Measurements from ENCODE around the gene ZNF837. TPM values are rescaled to one million over a fixed set of nuclear protein-coding genes. Genes with fewer than 3 reads are reported as not detected.
A peak's percentile ranks its signal among the peaks of the same experiment; 100 is the strongest.

Gene ZNF837
- total RNA-seq, 2 donors from 2014 or later: 0.71 to 0.86 TPM

DNA sequence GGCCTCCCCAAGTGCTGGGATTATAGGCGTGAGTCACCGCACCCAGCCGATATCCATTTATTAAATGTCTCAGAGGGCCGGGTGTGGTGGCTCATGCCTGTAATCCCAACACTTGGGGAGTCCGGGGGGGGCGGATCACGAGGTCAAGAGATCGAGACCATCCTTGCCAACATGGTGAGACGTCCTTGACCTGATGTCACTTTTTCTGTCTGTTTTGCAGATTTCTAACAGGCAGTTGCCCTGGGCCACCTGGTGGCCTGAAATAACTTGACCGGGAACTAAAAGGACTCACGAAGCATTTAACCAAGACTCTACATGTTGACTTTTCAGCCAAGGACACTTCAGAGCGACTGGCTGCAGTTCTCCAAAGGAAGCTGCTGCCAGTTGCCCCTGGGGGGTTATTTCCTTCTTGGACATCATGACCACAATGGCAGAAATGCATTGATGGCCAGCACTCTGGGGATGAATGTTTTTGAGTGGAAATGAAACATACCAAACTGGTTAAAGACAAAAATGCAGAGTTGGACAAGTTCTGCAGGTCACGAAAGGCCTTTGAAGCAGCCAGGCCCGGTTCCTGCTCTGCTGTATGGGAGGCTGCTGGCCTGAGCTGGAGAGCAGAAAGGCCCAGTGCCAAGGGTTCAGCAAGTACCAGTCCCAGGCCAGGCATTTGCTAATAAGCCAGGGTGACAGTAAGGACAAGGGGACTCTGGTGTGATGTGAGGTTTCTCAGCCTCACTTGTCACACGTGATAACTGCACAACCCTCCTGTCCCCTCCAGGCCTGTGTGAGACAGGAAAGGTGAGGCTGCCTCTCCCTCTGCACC is 8.3 kb downstream of the ZNF837 start:
- ATAC-seq (no peak), DNase-seq (ENCODE audit: low spot score) (no peak)
- Mint-ChIP-seq H3K9me3 (no peaks in the 10 kb centered on the region), H3K27me3 (no peaks in the 10 kb centered on the region), H3K4me3 (no peak overlapping the region), H3K4me1 (ENCODE audit: low read depth in 2 of 2) (peaks cover 0 to 3% of the 10 kb centered on the region in 2 donors), H3K36me3 (no peaks in the 10 kb centered on the region), H3K27ac (no peak overlapping the region)

DNA sequence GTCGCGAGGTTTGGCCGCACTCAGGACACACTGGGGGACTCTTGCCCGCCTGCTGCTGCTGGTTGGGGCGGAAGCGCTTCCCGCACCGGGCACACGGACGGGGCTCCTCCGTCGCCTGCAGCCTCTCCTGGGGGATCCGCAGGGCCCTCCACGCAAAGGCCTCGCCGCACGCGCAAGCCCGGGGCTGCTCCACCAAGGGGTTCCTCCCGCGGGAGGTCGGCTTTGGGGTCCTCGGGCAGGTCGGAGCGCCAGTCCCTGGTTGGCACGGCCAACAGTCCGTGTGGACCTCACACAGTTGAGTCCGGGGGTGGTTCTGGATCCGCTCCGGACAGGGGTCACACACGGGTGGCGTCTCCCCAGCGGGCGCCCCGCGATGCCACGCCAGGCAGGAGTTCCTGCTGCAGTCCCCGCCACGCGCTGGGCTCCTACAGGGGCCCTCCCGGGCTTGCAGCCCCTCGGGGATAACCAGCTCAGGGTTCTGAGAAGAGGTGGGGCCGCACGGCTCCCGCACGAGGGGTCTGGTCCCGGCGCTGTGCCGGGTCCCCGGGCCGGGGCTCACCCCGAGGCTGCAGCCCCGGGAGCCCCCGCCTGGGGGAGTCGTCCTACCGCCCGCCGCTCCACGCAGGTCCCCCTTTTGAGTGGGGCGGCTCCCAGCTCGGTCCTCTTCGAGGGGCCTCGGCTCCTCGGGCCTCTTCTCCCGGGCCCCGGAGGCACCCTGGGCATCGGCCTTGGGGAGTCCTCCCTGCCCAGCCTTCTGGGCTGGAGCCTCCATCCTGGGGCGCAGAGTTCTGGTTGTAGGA is 12.1 kb downstream of the ZNF837 start:
- no peaks in the 10 kb centered on the region for H3K9me3 Mint-ChIP-seq
- H3K27me3 Mint-ChIP-seq: no peaks in the 10 kb centered on the region
- H3K27ac Mint-ChIP-seq: no peak overlapping the region
- no peaks in the 10 kb centered on the region for H3K4me1 Mint-ChIP-seq (ENCODE audit: low read depth in 2 of 2)
- no peaks in the 10 kb centered on the region for H3K36me3 Mint-ChIP-seq
- ATAC-seq (no peak), DNase-seq (ENCODE audit: low spot score) (peak; percentile 56)
- H3K4me3 Mint-ChIP-seq: no peak overlapping the region

DNA sequence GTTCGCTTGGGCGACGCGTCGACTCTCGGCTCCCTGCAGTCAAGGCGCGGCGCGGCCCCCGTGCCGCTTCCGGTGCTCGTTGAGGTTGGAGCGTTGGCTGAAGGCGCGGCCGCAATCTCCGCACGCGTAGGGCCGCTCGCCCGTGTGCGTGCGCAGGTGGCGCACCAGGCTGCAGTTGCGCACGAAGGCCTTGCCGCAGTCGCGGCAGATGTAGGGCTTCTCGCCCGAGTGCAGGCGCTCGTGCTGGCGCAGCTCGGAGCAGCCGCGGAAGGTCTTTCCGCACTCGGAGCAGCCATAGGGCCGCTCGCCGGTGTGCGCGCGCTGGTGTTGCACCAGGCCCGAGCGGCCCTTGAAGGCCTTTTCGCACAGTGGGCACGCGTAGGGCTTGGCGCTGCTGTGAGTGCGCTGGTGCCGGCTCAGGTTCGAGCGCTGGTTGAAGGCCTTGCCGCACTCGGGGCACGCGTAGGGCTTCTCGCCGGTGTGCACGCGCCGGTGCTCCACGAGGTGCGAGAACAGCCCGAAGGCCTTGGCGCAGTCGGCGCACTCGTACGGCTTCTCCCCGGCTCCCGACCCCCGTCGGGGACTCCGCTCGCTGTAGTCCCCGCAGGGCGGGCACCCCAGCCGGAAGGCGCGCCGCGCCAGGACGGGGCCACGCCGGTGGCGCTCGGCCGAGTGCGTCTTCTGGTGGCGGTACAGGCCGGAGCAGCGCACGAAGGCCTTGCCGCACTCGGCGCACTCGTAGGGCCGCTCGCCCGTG is 13.0 kb downstream of the ZNF837 start:
- H3K4me3 Mint-ChIP-seq: no peak overlapping the region
- H3K9me3 Mint-ChIP-seq: no peaks in the 10 kb centered on the region
- H3K4me1 Mint-ChIP-seq (ENCODE audit: low read depth in 2 of 2): peaks cover 0 to 1% of the 10 kb centered on the region in 2 donors
- no peak overlapping the region for H3K27ac Mint-ChIP-seq
- peak; percentile 56 for DNase-seq (ENCODE audit: low spot score)
- no peak for ATAC-seq
- H3K27me3 Mint-ChIP-seq: no peaks in the 10 kb centered on the region
- no peaks in the 10 kb centered on the region for H3K36me3 Mint-ChIP-seq

DNA sequence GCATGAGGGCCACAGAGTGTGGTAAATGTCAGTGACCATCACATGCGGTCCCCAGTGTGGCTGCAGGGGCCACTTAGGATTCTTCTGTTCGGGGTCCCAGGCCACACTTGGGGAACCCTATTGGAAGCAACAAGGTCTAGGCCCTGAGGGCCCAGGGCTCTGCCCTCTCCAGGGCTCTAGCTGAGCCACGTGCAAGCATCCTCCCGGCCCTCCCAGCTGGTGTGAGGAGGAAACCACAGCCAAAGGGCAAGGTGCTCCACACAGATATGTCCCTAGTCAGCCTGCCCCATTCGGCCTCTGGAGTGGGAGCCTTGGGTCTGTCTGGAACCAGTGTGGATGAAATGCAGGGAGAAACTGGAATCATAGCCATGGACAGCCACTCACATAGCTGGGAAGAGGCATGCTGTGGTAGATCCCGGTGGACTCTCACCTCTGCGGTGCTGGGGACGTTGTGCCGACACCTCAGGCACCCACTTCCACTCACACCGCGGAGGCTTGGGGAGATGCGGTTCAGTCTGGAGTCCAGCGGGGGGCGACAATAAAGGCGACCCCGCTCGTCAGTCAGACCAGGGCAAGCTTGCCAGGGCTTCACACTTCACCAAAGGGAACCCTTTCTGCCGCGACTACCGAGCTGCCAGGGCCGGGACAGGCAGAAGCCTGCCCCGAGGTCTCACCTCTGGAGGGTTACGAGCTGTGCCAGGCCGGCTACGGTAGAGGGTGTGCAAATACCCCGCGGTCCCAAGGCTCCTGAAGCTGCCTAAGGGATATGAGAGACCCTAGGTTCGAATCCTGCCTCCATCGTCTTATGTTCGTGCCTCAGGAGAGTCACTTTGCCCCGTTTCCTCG is 14.0 kb downstream of the ZNF837 start:
- peaks cover 4 to 8% of the 10 kb centered on the region in 2 donors for H3K4me1 Mint-ChIP-seq (ENCODE audit: low read depth in 2 of 2)
- no peaks in the 10 kb centered on the region for H3K27me3 Mint-ChIP-seq
- ATAC-seq (no peak), DNase-seq (ENCODE audit: low spot score) (peak; percentile 57)
- no peaks in the 10 kb centered on the region for H3K36me3 Mint-ChIP-seq
- H3K27ac Mint-ChIP-seq: no peak overlapping the region
- no peak overlapping the region for H3K4me3 Mint-ChIP-seq
- no peaks in the 10 kb centered on the region for H3K9me3 Mint-ChIP-seq

DNA sequence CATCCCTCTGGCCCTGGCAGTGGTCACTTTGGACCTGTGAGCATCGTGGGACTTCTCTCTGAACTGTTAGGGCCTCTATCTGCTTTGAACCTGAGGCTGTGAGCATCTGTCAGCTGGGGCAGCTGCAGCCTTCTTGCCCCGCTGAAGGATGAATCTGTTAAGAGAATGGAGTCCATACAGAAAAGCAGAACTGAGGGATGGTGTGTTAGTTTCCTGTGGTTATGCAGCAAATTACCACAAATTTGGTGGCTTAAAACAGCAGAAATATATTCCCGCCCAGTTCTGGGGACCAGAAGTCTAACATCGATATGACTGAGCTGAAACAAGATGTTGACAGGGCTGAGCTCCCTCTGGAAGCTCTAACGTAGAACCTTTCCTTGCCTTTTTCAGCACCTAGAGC is 16.7 kb downstream of the ZNF837 start:
- H3K4me1 Mint-ChIP-seq (ENCODE audit: low read depth in 2 of 2): peaks cover 7 to 10% of the 10 kb centered on the region in 2 donors
- H3K27ac Mint-ChIP-seq: no peak overlapping the region
- H3K27me3 Mint-ChIP-seq: no peaks in the 10 kb centered on the region
- no peaks in the 10 kb centered on the region for H3K9me3 Mint-ChIP-seq
- no peak overlapping the region for H3K4me3 Mint-ChIP-seq
- ATAC-seq: no peak
- DNase-seq (ENCODE audit: low spot score): no peak
- H3K36me3 Mint-ChIP-seq: no peaks in the 10 kb centered on the region

DNA sequence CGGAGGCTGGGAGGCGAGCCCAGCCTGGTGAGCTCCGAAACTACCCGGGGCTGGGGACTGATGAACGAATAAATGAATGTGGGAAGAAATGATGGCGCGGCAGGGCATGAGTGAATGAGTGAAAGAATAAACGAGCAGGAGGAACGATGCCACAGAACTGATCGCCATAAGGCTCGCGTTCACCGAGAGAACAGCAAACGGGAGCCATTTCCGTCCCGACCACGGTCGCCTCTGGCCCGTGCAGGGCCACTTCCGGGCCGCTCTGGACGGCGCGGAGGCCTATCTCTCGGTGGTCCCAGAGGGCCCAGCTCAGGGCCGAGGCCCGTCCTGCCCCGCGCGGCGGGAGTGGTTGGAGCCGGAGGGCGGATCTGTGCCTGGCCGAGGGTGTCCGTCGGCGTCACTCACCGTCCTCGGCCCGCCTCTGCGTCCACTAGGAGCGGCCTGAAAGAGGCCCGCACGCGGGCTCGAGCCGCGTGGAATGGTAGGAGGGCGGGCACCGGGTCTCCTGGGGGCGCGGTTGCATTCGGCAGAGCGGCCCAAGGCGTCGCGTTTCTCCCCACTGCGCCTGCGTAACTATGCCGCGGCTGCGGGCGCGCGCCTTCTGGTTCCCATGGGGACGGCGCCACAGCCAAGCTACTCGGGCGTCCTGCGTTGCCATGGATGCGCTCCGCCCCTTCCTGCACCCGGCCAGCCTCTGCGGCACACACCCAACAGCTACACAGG is 18.4 kb downstream of the ZNF837 start, which contains the start of gene ZNF497:
ZNF497 (minus strand) TSS at position 480 of the 723 bp plus-strand sequence. CDS start 5,116 bp downstream, outside the sequence.
- H3K4me3 Mint-ChIP-seq: peak within 1 kb of the TSS; percentile 99
- peak within 1 kb of the TSS; percentile 79 to 93 for H3K27ac Mint-ChIP-seq
- peaks cover 7 to 10% of the 10 kb centered on the region in 2 donors for H3K4me1 Mint-ChIP-seq (ENCODE audit: low read depth in 2 of 2)
- no peaks in the 10 kb centered on the region for H3K9me3 Mint-ChIP-seq
- H3K36me3 Mint-ChIP-seq: no peaks in the 10 kb centered on the region
- peak; percentile 95 to 96 for ATAC-seq
- DNase-seq (ENCODE audit: low spot score): peak; percentile 99
- no peaks in the 10 kb centered on the region for H3K27me3 Mint-ChIP-seq

DNA sequence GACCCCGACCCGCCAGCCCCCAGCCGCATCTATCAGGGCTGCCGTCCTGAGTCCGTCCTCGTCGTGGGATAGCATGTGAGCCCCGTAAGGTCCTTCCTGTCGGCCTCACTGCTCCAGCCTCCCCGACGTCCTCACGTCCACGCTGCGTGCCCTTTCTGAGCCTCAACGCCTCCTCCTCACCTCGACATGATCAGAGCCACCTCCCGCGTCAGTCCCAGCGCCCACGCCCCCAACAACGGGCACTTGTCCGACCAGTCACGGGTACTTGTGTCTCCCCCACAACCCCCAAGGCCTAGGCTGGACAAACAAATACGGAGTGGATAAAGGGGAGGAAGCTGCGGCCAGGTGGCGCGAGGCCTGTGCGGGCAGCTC is 18.9 kb downstream of the ZNF837 start:
- no peaks in the 10 kb centered on the region for H3K9me3 Mint-ChIP-seq
- H3K36me3 Mint-ChIP-seq: no peaks in the 10 kb centered on the region
- H3K27ac Mint-ChIP-seq: peak overlapping the region; percentile 79 to 93
- DNase-seq (ENCODE audit: low spot score) (peak; percentile 62), ATAC-seq (peak in 1 of 2 donors; percentile 28)
- H3K27me3 Mint-ChIP-seq: no peaks in the 10 kb centered on the region
- peaks cover 7 to 10% of the 10 kb centered on the region in 2 donors for H3K4me1 Mint-ChIP-seq (ENCODE audit: low read depth in 2 of 2)
- H3K4me3 Mint-ChIP-seq: peak overlapping the region; percentile 99

DNA sequence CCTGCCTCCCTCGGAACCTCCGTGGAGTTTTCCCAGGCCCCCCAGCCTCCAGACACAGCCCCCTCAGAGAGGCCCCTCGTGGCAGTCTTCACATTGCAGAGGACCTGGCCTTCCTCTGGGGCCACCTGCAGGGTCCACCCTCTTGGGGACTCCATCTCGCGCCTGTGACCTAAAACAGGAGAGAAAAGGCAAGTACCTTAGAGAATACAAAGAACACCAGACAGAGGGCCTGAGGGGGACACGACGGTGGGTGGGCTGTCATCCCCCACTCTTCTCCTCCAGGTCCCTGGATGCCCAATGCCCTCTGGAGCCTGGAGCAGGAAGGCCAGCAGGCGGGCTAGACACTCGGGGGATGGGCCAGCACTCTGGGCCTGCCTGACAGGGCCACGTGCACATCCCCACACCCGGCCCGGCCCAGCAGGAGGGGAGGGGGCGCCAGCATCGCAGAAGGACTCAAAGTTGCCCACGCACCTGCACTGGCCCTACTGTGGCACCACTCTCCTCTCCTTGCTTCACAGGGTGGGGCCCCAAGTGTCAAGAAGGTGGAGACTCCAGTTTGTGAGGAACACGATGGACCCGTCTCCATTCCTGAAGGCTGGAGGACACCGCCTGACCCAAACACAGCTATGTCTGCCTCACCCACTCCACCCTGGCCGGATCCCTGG is 23.2 kb downstream of the ZNF837 start:
- Mint-ChIP-seq H3K27ac (no peak overlapping the region), H3K4me3 (no peak overlapping the region), H3K9me3 (no peaks in the 10 kb centered on the region), H3K27me3 (no peaks in the 10 kb centered on the region), H3K36me3 (no peaks in the 10 kb centered on the region), H3K4me1 (ENCODE audit: low read depth in 2 of 2) (peaks cover 7 to 9% of the 10 kb centered on the region in 2 donors)
- DNase-seq (ENCODE audit: low spot score) (no peak), ATAC-seq (no peak)

DNA sequence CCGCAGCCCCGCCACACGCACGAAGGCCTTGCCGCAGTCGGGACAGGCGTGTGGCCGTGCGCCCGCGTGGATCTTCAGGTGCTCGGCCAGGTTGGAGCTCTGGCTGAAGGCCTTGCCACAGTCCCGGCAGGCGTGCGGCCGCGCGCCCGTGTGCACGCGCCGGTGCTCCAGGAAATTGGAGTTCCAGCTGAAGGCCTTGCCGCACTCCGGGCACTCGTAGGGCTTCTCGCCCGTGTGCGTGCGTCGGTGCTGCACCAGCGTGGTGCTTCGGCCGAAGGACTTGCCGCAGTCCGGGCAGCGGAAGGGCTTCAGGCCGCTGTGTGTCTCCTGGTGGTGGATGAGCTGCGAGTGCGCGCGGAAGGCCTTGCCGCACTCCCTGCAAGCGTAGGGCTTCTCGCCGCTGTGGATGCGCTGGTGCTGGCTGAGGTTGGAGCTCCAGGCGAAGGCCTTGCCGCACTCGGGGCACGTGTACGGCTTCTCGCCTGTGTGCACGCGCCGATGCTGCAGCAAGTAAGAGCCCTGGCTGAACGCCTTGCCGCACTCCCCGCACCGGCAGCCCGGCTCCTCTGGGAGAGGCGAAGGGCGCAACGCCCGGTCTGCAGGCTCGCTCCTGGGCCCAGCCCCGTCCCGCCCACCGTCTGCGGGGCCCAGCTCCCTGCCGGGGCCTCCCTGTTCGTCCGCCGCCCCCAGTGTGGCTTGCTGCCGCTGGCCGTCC is 23.9 kb downstream of the ZNF837 start:
- Mint-ChIP-seq H3K36me3 (no peaks in the 10 kb centered on the region), H3K9me3 (no peaks in the 10 kb centered on the region), H3K27ac (no peak overlapping the region), H3K4me1 (ENCODE audit: low read depth in 2 of 2) (peaks cover 4 to 6% of the 10 kb centered on the region in 2 donors), H3K27me3 (no peaks in the 10 kb centered on the region), H3K4me3 (no peak overlapping the region)
- ATAC-seq (no peak), DNase-seq (ENCODE audit: low spot score) (no peak)

DNA sequence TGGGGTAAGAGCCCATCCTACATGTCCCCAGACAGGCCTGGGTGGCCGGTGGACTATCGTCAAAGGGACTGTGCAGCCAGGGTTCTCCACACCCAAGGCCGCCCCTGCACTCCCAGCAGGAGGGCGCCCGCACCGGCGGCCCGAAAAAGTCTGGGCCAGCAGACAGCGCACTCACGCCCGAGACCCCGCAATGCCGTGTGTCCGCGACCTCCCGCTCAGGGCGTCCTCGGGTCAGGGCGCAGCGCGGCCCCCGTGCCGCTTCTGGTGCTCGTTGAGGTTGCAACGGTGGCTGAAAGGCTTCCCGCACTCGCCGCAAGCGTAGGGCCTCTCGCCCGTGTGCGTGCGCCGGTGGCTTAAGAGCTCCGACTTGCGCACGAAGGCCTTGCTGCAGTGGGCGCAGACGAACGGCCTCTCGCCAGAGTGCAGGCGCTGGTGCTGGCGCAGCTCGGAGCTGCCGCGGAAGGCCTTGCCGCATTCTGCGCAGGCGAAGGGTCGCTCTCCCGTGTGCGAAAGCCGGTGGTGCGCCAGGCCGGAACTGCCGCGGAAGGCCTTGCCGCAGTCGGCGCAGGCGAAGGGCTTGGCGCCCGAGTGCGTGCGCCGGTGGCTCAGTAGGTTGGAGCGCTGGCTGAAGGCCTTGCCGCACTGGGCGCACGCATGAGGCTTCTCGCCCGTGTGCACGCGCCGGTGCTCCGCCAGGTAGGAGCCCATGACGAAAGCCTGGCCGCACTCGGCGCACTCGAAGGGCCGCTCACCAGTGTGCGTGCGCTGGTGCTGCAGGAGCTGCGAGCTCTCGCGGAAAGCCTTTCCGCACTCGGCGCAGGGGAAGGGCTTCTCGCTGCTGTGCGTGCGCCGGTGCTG is 24.7 kb downstream of the ZNF837 start:
- no peak for DNase-seq (ENCODE audit: low spot score)
- H3K27ac Mint-ChIP-seq: no peak overlapping the region

DNA sequence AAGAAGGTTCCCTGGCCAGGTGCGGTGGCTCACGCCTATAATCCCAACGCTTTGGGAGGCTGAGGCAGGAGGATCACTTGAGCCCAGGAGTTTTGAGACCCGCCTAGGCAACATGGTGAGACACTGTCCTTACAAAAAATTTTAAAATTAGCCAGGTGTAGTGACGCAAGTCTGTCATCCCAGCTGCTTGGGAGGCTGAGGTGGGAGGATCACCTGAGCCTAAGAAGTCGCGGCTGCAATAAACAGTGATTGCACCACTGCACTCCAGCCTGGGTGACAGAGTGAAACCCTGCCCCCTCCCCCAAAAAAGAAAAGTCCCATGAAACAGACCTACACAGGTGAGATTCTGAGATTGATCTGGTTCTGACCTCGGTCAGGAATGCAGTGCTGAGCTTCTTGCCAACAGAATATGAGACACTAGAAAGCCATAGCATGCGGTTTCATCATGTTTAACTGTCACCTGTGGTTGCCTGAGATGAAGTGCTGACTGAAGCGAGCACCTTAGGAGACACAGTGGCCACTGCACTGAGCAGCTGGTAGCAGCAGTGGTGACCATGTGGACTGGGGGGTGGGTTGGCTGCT is 25.5 kb downstream of the ZNF837 start:
- no peak for DNase-seq (ENCODE audit: low spot score)
- Mint-ChIP-seq H3K27me3 (no peaks in the 10 kb centered on the region), H3K36me3 (no peaks in the 10 kb centered on the region), H3K4me3 (no peak overlapping the region), H3K27ac (no peak overlapping the region), H3K4me1 (ENCODE audit: low read depth in 2 of 2) (peaks cover 0 to 3% of the 10 kb centered on the region in 2 donors), H3K9me3 (no peaks in the 10 kb centered on the region)
- no peak for ATAC-seq

More for the DNA sequence above, 24.7 kb downstream of the ZNF837 start:
- H3K9me3 Mint-ChIP-seq: no peaks in the 10 kb centered on the region
- ATAC-seq: peak; percentile 61 to 67
- peaks cover 0 to 3% of the 10 kb centered on the region in 2 donors for H3K4me1 Mint-ChIP-seq (ENCODE audit: low read depth in 2 of 2)
- no peaks in the 10 kb centered on the region for H3K27me3 Mint-ChIP-seq
- H3K4me3 Mint-ChIP-seq: peak overlapping the region; percentile 17
- H3K36me3 Mint-ChIP-seq: no peaks in the 10 kb centered on the region
